Brain microvascular endothelial cell (primary cell): ENCODE results near the gene BUD23.

Experiments used
- DNase-seq: peaks from one replicate; pipeline ENCODE4 v3.0.0-alpha.2; 2020
- H3K27ac ChIP-seq: fragments of 250-450 bp; sonication (Bioruptor Pico); 2 replicates; pipeline ENCODE4 v1.5.1; 2020; ENCODE audit warnings: mild to moderate bottlenecking, moderate library complexity
- H3K27me3 ChIP-seq: fragments of 250-450 bp; sonication (Bioruptor Pico); replicated peaks from 2 replicates; pipeline ENCODE4 v1.5.1; 2020; ENCODE audit warnings: mild to moderate bottlenecking
- H3K36me3 ChIP-seq: fragments of 250-450 bp; sonication (Bioruptor Pico); replicated peaks from 2 replicates; pipeline ENCODE4 v1.5.1; 2020; ENCODE audit warnings: mild to moderate bottlenecking
- H3K4me3 ChIP-seq: 2 replicates; pipeline ENCODE4 v1.5.1; 2011; ENCODE audit warnings: low read depth, mild to moderate bottlenecking, control low read depth, low read length, moderate library complexity
- CTCF ChIP-seq: IDR thresholded peaks from 2 replicates; pipeline ENCODE4 v1.5.1; 2011; ENCODE audit warnings: low read depth, mild to moderate bottlenecking, moderate library complexity, low read length, control low read depth, inconsistent platforms; ENCODE audit errors: missing control alignments
- in situ Hi-C: cut with HindIII; loops from 2 replicates; pipeline ENCODE4 v1.10.0; 2017; ENCODE audit warnings: low sequenced_read_pairs, low pct_ligation_motif_present

BUD23 gene

GRCh38 chr7:73680501-73680900 lies 2.9 kb upstream of the BUD23 start:
- H3K27me3 ChIP-seq = no peaks in the 10 kb centered on the region
- no peak overlapping the region for H3K27ac ChIP-seq
- H3K36me3 ChIP-seq = peaks cover 5% of the 10 kb centered on the region
- no peak overlapping the region for H3K4me3 ChIP-seq
- DNase-seq = no peak
- no peak for TF ChIP-seq CTCF
- in situ Hi-C loops = no loop called here

- H3K36me3 ChIP-seq = peaks cover 5% of the 10 kb centered on the region
- H3K27me3 ChIP-seq = no peaks in the 10 kb centered on the region
- TF ChIP-seq CTCF = no peak
- H3K4me3 ChIP-seq = no peak overlapping the region
- H3K27ac ChIP-seq = no peak overlapping the region
- DNase-seq = peak; percentile 48
- in situ Hi-C loops = no loop called here
These were observed 2.4 kb upstream of the BUD23 start for GRCh38 chr7:73681031-73681430.

- peaks cover 15% of the 10 kb centered on the region for H3K36me3 ChIP-seq
- H3K27ac ChIP-seq = peak overlapping the region; percentile 94
- DNase-seq = no peak
- no peaks in the 10 kb centered on the region for H3K27me3 ChIP-seq
- in situ Hi-C loops = no loop called here
- TF ChIP-seq CTCF = no peak
- H3K4me3 ChIP-seq = peak overlapping the region; percentile 95
These were observed 697 bp upstream of the BUD23 start for GRCh38 chr7:73682745-73683055.

- Histone ChIP-seq H3K36me3 (peaks cover 23% of the 10 kb centered on the region), H3K27me3 (no peaks in the 10 kb centered on the region), H3K4me3 (peak overlapping the region; percentile 95), H3K27ac (peak overlapping the region; percentile 94)
- in situ Hi-C loops = no loop called here
- no peak for DNase-seq
- TF ChIP-seq CTCF = no peak
These were observed 644 bp downstream of the BUD23 start for GRCh38 chr7:73683788-73684693.

GRCh38 chr7:73685311-73685710 lies 1.9 kb downstream of the BUD23 start:
- Histone ChIP-seq H3K27me3 (no peaks in the 10 kb centered on the region), H3K4me3 (no peak overlapping the region), H3K27ac (no peak overlapping the region), H3K36me3 (peaks cover 34% of the 10 kb centered on the region)
- no peak for DNase-seq
- in situ Hi-C loops = no loop called here
- TF ChIP-seq CTCF = no peak

- in situ Hi-C loops = no loop called here
- Histone ChIP-seq H3K27ac (no peak overlapping the region), H3K36me3 (peaks cover 43% of the 10 kb centered on the region), H3K4me3 (no peak overlapping the region), H3K27me3 (no peaks in the 10 kb centered on the region)
- no peak for TF ChIP-seq CTCF
- DNase-seq = no peak
These were observed 4.9 kb downstream of the BUD23 start for GRCh38 chr7:73688288-73688687.
